HepG2 (cell line): ENCODE results near the gene FOXK2. TPM values are rescaled to one million over a fixed set of nuclear protein-coding genes. Genes with fewer than 3 reads are reported as not detected.

ENCODE experiments used
- AFF4 ChIP-seq: sonication (generic); formaldehyde crosslinking; IDR thresholded peaks from 2 replicates; pipeline ENCODE4 v1.4.0; 2020; ENCODE audit warnings: missing genetic modification reagents
- BRF2 ChIP-seq: sonication (generic); formaldehyde crosslinking; IDR thresholded peaks from 2 replicates; pipeline ENCODE4 v1.8.1; 2022; ENCODE audit warnings: mild to moderate bottlenecking, missing genetic modification reagents
- FOXK1 ChIP-seq: sonication (generic); formaldehyde crosslinking; IDR thresholded peaks from 2 replicates; pipeline ENCODE4 v1.4.0; 2020; ENCODE audit warnings: low read depth, missing genetic modification reagents, borderline replicate concordance
- HOXA9 ChIP-seq: sonication (generic); formaldehyde crosslinking; IDR thresholded peaks from 2 replicates; pipeline ENCODE4 v1.8.1; 2022; ENCODE audit warnings: missing genetic modification reagents, mild to moderate bottlenecking, moderate library complexity, borderline replicate concordance
- MATR3 ChIP-seq: sonication (generic); formaldehyde crosslinking; IDR thresholded peaks from 2 replicates; pipeline ENCODE4 v1.4.0; 2020; ENCODE audit warnings: missing genetic modification reagents
- NR2F6 ChIP-seq, 2 experiments: IDR thresholded peaks; 2 replicates each; pipeline ENCODE4 v1.6.1; 2016; ENCODE audit warnings: antibody characterized with exemption in 1 of 2, mild to moderate bottlenecking in 1 of 2
- NRL ChIP-seq: sonication (generic); formaldehyde crosslinking; IDR thresholded peaks from 2 replicates; pipeline ENCODE4 v1.5.0; 2020; ENCODE audit warnings: missing genetic modification reagents, mild to moderate bottlenecking, moderate library complexity, borderline replicate concordance
- RCOR2 ChIP-seq: IDR thresholded peaks from 2 replicates; pipeline ENCODE4 v1.6.1; 2016; ENCODE audit warnings: missing biosample characterization, missing genetic modification reagents
- RXRB ChIP-seq: IDR thresholded peaks from 2 replicates; pipeline ENCODE4 v1.6.1; 2016; ENCODE audit warnings: borderline replicate concordance, missing genetic modification reagents, missing compliant biosample characterization
- SOX6 ChIP-seq, 2 experiments: fragments of 450-650 bp in 1 of 2; sonication (generic) in 1 of 2; formaldehyde crosslinking in 1 of 2; IDR thresholded peaks; 2 replicates each; pipeline versions ENCODE4 v1.4.0 to v1.6.1; 2017 to 2020; ENCODE audit warnings: antibody characterized with exemption in 1 of 2, mild to moderate bottlenecking in 1 of 2, missing genetic modification reagents in 1 of 2
- ZBTB14 ChIP-seq: sonication (generic); formaldehyde crosslinking; IDR thresholded peaks from 2 replicates; pipeline ENCODE4 v1.4.0; 2020; ENCODE audit warnings: missing genetic modification reagents
- ZNF407 ChIP-seq: sonication (generic); formaldehyde crosslinking; IDR thresholded peaks from one replicate; pipeline ENCODE4 v1.5.1; 2020; ENCODE audit warnings: mild to moderate bottlenecking, missing genetic modification reagents; ENCODE audit errors: not compliant biosample characterization
- ZNF558 ChIP-seq: sonication (generic); formaldehyde crosslinking; IDR thresholded peaks from 2 replicates; pipeline ENCODE4 v1.9.0; 2022; ENCODE audit warnings: mild to moderate bottlenecking, missing genetic modification reagents, borderline replicate concordance
- polyA plus RNA-seq, 8 experiments: library from polyadenylated mRNA; depleted of rRNA in 3 of 8; stranded (reverse) in 7 of 8; unstranded in 1 of 8; fragments of >200 nt; fragmentation: Illumina TruSeq in 4 of 8; extraction: Trizol in 4 of 8; gene quantifications; 2 replicates each; pipeline versions ENCODE4 v1.2.1 to v1.2.3, GENCODE V29; 2011 to 2016; ENCODE audit warnings: low read depth in 4 of 8, missing spikeins in 1 of 8, mixed read lengths in 1 of 8; ENCODE audit not compliant: insufficient read depth in 1 of 8
- total RNA-seq, 5 experiments: library from RNA; depleted of rRNA; stranded (reverse); fragments of >200 nt; fragmentation: Illumina TruSeq; extraction: Trizol; gene quantifications; 2 replicates each; pipeline ENCODE4 v1.2.3, GENCODE V29; 2016; ENCODE audit warnings: low read depth in 1 of 5

Gene FOXK2
- total and polyA plus RNA-seq, 2 of the 13 experiments (the other 11 are each of a cell fraction or from before 2014, with no cell fraction given) = 67.1 to 67.2 TPM

GRCh38 chr17:82503094-82503727 is 16.3 kb upstream of the FOXK2 start (continued):
- TF ChIP-seq ZNF407 (CRISPR knock-in tag) (peak; percentile 10), FOXK1 (CRISPR knock-in tag) (no peak), NRL (CRISPR knock-in tag) (no peak), MATR3 (CRISPR knock-in tag) (no peak), BRF2 (0 out of 2 replicates have a peak, but pooled peaks have one; percentile 9), RCOR2 (CRISPR knock-in tag) (no peak), HOXA9 (CRISPR knock-in tag) (0 out of 2 replicates have a peak, but pooled peaks have one; percentile 1), ZNF558 (CRISPR knock-in tag) (no peak; the same call in 1 of the 2 replicates), RXRB (CRISPR knock-in tag) (0 out of 2 replicates have a peak, but pooled peaks have one; percentile 32), SOX6 (IDR thresholded peaks at IDR 0.05) (no peak), SOX6 (CRISPR knock-in tag; IDR thresholded peaks at IDR 0.05) (no peak), AFF4 (CRISPR knock-in tag) (no peak), NR2F6 (IDR thresholded peaks at IDR 0.05) (no peak), NR2F6 (CRISPR knock-in tag; IDR thresholded peaks at IDR 0.05) (peak; percentile 23; the same call in 1 of the 2 replicates), ZBTB14 (CRISPR knock-in tag) (no peak)
